Suppressor macrophage treated with lipopolysaccharide for 4 hours (primary cell): Measurements from ENCODE around the gene GLE1.
"Not testable (repeated sequence)": the region's sequence is repeated elsewhere in the genome, so short reads cannot be mapped to it uniquely, and the experiment has no call there.

Experiments used
- DNase-seq: peaks from one replicate; pipeline ENCODE4 v3.0.0-alpha.2; 2020

The GLE1 gene

DNA sequence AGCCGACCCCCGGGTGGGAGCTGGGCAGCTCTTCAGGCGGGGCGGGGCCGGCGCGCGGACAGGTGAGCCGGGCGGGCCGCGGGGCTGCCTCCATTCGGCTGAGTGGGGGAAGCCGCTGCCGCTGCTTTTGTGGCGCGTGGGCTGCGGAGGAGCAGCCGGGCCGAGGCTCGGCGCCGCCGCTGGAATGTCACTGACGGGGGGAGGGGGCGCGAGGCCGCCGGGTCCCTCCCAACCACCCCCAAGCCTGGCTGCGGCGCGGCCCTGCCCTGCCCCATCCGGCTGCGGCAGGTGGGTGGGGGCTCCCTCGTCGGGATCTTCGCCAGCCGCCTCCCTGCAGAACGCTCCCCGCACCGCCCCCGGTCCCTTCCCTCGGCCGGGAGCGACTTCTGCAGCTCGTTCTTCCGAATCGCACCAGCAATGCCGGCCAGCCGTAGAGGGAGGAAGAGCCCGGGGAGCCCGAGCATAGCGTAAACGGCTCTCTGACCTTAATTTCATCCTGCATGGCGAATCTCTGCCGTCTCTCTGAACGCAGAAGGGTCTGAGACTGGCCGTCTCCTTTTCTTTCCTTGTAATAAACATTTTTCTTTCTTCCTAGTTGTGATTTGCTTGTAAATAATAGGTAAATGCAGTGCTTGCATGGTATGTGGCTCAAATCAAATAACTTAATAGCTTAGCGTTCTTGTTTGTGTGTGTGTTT is 48.4 kb downstream of the GLE1 start:
- peak; percentile 58 for DNase-seq

DNA sequence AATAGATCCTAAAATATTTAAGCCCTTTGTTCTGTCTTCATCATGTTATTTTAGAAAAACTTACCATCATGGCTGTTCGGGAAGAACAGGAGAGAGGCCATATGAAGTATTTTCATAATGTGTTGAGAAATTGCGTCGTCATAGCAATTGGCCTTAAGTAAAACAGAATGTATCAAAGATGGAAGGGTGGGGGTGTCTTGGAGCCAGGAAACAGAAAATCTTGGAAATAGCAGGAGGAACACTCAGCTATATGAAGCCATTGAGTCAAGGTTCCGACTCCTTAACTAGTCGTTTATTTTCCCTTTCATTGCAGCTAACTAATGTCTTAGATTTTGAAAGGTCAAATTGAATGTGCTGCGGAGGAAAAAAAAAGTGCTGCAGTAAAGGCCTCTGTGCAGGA is 49.2 kb downstream of the GLE1 start:
- DNase-seq = peak; percentile 52

GRCh38 chr9:128554155-128554862 is 49.8 kb downstream of the GLE1 start:
- DNase-seq = peak; percentile 40

DNA sequence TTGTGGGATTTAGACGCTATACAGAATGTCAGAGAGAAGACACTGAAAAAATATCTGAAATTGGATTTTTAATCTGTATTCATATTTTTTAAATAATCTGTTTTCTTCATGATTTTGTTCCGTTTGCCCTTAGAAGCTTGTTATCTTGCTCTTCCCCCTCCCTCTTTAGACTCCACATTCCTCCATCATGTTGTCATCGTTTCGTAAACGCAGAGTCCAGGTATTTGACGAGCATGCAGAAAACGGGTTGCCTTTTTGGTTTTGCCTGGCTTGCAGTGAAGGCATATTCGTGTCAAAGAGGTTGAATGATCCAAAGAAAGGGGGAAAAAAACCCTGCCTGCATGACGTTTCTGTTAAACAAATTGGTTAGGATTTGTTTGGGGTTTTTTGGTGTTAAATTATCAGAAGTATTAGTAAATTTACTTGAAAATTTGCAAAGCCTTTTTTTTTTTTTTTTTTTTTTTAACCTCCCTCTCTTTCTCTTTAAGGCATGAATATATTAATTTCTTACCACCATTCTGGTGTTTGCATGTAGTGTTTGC is 50.7 kb downstream of the GLE1 start:
- DNase-seq = no peak

DNA sequence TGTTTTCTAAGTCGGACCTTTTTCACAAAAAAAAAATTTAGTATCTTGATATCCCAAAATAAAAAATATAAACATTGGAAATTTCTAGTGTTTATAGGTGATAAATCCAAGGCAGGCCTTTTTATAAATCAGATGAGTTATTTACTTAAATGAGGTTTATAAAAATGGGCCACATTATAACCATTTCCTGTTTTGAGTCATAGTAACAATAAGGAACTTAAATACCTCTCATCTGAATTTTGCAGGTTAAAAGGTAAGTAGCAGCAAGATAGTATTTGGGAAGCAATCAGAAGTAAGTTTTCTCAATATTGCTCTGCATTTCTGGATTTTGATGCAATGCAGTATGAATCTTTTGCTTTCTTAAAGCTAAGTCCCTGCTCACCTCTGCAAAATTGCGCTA is 51.8 kb downstream of the GLE1 start:
- no peak for DNase-seq

DNA sequence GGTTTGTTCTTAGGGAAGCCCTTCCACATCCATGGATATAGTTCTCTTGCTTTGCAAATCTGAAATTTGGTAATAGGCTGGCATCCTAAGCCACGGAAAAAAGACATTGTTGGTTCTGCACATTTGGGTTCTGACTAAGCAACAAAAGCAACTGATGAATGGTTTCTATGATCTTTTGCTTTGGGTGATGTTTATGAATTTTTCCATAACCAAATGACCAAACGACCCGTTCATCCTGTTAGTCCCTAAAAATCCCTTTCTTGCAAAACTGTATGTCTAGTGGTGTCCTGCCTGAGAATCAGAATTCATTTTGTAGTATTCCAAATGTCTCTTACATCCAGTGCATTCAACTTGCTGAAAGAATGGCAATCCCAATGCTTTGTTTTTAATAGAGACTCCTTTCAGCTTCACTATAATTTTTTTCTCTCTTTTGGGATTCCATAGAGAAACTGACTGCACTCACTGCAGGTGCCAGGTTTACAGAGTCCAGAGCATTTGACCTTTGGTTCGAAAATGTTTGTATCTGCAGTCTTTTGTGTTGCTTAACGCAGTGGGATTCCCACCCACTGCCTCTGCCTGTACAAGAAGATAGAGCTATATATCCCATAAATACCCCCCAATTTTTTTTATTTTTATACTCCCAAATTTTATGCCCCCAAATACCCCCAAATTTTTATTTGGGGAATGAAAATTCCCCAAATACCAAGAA is 52.6 kb downstream of the GLE1 start:
- DNase-seq = no peak

DNA sequence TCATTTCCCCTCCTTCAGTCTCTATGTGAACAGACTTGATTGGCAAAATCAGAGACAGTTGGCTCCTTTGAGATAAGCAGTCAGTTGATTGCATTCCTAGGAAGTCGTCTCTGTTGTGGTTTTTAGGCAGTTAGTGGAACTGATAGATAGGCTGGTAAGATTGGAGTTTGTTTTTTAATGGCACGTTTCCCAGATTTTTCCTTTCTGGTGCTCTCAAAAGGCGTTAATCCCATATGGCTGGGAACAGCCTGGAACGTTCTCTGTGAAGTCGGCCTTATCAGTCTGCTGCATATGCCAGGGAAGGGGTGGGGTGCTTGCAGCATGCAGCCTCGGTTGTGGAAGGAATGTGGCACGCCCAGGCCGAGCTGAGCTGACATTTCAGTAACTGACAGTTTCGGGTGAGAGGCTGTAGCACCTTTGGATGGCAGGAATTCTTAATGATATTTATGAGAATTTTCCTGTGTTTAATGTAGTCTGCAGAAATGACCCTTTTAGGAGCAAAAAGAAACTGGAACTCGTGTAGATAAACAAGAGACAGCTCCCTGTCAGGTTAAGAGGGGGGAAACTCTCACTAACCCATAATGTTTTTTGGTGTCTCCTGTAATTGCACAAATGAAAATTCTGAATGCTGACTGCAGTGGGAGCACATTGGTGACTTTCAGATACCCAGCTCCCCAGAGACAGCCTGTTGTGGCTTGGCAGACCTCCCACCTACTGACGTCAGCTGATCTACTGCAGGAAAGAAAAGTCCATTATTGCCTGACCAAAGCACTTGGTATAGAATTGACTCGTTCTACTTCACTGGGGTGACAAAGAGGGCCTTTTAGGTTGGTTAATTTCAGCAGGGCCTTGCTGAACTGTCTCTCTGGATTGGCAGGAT is 54.2 kb downstream of the GLE1 start:
- peak; percentile 93 for DNase-seq

- no peak for DNase-seq
These were observed 61.1 kb downstream of the GLE1 start for GRCh38 chr9:128565578-128565977.

GRCh38 chr9:128568470-128569078 is 64.1 kb downstream of the GLE1 start:
- no peak for DNase-seq

GRCh38 chr9:128575469-128575868 is 71.0 kb downstream of the GLE1 start:
- no peak for DNase-seq

- DNase-seq = no peak
These were observed 71.4 kb downstream of the GLE1 start for GRCh38 chr9:128575916-128576315.

DNA sequence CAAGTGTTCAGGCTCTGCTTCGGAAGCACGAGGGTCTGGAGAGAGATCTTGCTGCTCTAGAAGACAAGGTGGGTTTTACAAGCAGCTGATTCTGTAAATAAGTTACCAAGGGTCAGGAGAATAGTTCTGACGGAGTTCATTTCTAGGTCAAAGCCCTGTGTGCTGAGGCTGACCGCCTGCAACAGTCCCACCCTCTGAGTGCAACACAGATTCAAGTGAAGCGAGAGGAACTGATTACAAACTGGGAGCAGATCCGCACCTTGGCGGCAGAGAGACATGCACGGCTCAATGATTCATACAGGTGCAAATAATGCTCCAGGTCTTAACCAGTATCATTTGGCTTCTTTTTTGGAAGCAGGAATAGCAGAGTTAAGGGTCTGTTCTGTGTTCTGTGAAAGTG is 72.7 kb downstream of the GLE1 start:
- DNase-seq = no peak

DNA sequence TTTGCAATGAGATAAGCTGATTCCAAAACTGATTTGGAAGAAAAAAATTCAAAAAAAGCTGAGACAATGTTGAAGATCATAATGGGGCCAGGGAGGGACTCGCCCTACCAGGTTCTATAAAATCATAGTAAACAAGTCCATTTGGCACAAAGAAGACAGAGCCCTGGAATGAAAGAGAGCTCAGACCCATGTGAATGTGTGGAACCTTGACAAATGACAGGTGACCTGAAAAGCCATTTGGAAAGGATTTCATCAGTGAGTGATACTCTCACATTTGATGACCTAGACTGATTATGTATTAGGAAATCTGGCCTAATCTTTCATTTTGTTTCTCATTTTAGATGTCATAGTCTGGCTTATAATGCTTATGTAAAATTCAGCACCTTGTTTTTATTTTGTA is 74.7 kb downstream of the GLE1 start:
- DNase-seq = no peak

- no peak for DNase-seq
These were observed 76.2 kb downstream of the GLE1 start for GRCh38 chr9:128580731-128581130.

DNA sequence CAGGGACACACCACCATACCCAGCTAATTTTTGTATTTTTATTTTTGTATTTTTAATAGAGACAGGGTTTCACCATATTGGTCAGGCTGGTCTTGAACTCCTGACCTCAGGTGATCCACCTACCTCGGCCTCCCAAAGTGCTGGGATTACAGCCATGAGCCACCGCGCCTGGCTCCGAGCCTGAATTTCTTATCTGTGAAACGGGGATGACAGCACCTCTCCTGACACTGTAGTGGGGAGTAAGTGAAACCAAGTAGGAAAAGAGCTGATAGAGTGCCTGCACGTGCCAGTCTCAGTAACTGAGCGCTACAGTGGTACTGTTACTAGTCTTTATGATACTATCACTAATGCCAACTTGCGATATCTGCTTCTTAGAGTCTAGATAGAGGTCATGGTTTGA is 80.6 kb downstream of the GLE1 start:
- DNase-seq = not testable (repeated sequence)

GRCh38 chr9:128586934-128587333 is 82.4 kb downstream of the GLE1 start:
- DNase-seq = not testable (repeated sequence)

GRCh38 chr9:128587453-128587852 is 82.9 kb downstream of the GLE1 start:
- no peak for DNase-seq

DNA sequence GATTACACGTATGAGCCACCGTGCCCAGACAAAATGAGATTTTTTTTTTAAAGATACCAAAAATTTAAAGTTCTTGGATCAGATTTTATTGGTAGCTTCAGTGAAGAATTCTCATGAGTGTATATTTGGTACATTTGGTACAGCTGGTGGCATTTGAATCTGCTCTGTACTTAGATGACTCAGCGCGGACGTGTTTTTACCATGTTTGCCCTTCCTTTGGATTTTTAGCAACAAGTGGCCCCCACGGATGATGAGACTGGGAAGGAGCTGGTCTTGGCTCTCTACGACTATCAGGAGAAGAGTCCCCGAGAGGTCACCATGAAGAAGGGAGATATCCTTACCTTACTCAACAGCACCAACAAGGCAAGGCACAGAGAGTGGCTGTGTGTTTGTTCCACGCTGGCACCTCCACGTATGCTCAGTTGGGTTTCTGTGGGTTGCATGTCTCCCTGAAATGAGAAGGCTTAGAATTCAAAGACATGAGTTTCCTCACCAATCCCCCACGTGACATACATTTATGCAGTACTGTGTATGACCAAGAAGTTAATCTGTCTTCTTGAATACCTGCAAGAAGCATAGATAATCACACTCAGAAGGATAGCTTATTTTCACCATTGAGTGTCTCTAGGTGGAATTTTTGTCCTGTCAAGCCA is 84.2 kb downstream of the GLE1 start:
- no peak for DNase-seq
